GM21825 (cell line): ENCODE measurements around the gene ZNF689.

ENCODE experiments used
- ATAC-seq: cut with Tn5 transposase; IDR thresholded peaks from one replicate; pipeline ENCODE4 v1.9.1; 2021; ENCODE audit warnings: mild to moderate bottlenecking, moderate library complexity; ENCODE audit not compliant: unreplicated experiment

The ZNF689 gene

GRCh38 chr16:30609926-30610839 is at the start of gene ZNF689:
ZNF689 (minus strand) TSS chr16:30610389; CDS start chr16:30610041, 348 bp downstream.
- peak; percentile 80 for ATAC-seq

GRCh38 chr16:30658731-30659506 is 48.7 kb upstream of the ZNF689 start:
- ATAC-seq = peak; percentile 46

- peak; percentile 62 for ATAC-seq
These were observed 47.9 kb upstream of the ZNF689 start, which contains the start of gene FBRS for GRCh38 chr16:30657866-30658730. FBRS (plus strand) TSS chr16:30658431; CDS start chr16:30659519, 1,088 bp downstream.

- ATAC-seq = no peak
These were observed 47.0 kb upstream of the ZNF689 start for GRCh38 chr16:30656974-30657865.

- ATAC-seq = no peak
These were observed 46.2 kb upstream of the ZNF689 start for GRCh38 chr16:30656388-30656787.

GRCh38 chr16:30655815-30656347 is 45.7 kb upstream of the ZNF689 start:
- no peak for ATAC-seq

- ATAC-seq = no peak
These were observed 44.7 kb upstream of the ZNF689 start for GRCh38 chr16:30654856-30655255.

- ATAC-seq = no peak
These were observed 42.5 kb upstream of the ZNF689 start for GRCh38 chr16:30652718-30653117.

GRCh38 chr16:30652005-30652296 is 41.8 kb upstream of the ZNF689 start:
- ATAC-seq = no peak

GRCh38 chr16:30651124-30652004 is 41.2 kb upstream of the ZNF689 start:
- peak; percentile 41 for ATAC-seq

GRCh38 chr16:30650369-30651123 is 40.4 kb upstream of the ZNF689 start, which contains the start of gene PRR14:
PRR14 (plus strand) TSS chr16:30650960; CDS start chr16:30651646, 686 bp downstream.
- peak; percentile 70 for ATAC-seq

- ATAC-seq = no peak
These were observed 39.7 kb upstream of the ZNF689 start for GRCh38 chr16:30649725-30650368.

GRCh38 chr16:30647274-30647571 is 37.0 kb upstream of the ZNF689 start:
- ATAC-seq = no peak

GRCh38 chr16:30645727-30646126 is 35.5 kb upstream of the ZNF689 start:
- ATAC-seq = no peak

GRCh38 chr16:30644334-30644830 is 34.2 kb upstream of the ZNF689 start:
- ATAC-seq = no peak

- no peak for ATAC-seq
These were observed 31.3 kb upstream of the ZNF689 start for GRCh38 chr16:30641378-30641982.

- no peak for ATAC-seq
These were observed 27.8 kb upstream of the ZNF689 start for GRCh38 chr16:30637944-30638343.
